Activated gamma-delta T cell (primary cell): ENCODE results near the gene AGXT2.

ENCODE experiments used
- DNase-seq: peaks from one replicate; lab custom pipeline; 2025; lab: John Stamatoyannopoulos, UW

AGXT2 gene

DNA sequence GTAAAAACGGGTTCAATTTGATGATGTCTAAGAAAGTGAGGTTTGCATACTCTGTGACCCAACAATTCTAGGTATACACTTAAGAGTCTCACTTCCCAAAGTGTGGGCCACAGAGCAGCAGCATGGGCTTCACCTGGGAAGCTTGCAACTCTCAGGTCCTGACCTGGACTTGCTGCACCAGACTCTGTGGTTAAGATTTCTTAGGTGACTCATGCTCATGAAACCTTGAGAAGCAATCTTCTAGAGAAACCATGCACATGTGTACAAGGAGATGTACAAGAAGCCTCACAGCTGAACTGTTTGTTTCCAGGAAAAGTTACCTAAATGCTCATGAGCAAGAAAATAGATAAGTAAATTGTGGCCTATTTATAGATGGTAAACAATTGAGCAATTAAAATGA, 88.4 kb downstream of the AGXT2 start:
- DNase-seq: no peak

DNA sequence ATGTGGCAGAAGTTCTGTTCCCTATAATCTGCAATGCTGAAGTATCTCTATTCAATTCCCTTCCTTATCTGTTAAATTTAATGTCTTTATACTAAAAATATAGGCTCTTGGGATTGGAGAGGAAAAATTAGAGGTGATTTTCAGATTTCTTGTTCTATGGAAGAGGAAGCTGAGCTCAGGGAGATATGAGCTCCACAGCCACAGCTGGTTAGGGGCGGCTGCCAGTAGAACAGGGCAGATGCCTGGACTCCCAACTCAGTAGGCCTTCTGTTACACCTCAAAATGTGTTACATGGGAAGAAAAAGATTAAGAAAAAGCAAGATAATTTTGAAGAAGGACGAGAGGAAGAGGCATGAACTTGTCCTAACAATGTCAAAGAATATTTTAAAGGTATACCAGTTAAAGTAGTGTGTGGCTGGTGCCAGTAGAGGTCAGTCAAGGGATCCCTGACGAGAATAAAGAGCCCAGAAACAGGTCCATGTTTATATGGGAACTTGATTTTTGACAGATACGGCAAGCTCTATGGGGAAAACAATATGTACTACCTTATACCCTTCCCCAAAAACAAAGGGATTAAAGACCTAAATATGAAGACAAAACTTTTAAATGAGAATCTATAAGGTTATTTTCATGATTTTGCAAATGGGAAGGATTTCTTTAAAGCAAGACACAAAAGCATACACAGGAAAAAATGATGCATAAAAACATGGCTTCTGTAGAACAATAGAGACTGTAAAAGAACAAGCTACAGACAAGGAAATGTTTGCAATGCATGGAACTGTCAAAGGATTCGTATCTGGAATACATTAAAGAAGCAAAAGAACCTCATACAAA, 89.7 kb downstream of the AGXT2 start:
- DNase-seq: no peak

DNA sequence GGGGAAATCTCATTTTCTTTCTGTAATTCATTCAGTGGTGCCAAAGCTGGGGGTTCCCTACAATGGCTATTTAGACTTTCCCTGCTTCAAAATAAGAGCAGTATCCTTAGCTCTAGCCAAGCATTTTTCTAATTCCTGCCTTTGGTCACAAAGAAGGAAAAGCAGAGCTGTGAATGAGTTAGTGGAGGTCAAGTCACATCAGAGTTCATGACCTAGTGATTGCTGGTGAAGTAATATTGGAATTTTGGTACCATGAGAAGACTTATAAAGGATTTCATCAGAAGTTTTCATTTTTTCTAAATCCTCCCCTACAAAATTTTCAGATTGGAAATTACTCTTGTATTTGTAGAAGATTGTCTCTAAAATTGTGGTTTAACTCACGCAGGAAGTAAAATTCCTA, 90.4 kb downstream of the AGXT2 start:
- DNase-seq: no peak
